Measurements from ENCODE around the gene RNF10. TPM values are rescaled to one million over a fixed set of nuclear protein-coding genes. Genes with fewer than 3 reads are reported as not detected.

Gene RNF10
- total and polyA plus RNA-seq, 10 of the 15 experiments (the other 5 are each of a cell fraction or from before 2014, with no cell fraction given) = 48.2 to 127 (median 64.5) TPM

DNA sequence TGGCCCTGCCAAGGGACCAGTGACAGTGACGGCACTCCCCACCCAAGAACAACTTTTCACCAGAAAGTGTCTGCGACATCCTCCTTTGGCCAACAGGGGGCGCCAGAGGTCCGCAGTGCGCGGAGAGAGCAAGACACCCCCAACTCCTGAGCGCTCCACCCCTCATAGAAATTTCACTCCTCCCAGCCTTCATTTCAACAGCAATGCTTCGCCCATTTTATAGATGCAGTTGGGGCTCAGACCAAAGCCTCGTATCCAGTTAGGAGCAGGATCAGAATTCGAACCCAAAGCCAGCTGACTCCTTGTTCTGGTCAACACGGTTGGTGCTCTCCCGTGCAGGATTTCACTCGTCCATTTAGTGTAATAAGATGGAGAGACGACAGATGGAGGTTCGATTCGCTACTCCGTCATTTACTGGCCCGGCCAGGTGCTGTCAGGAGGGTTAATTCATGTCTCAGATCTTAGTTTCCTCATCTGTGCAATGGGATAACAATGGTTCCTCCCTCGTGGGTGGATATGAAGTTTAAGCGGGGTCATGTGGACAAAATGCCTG lies 49.4 kb downstream of the RNF10 start:
- Histone ChIP-seq H3K9ac (ENCODE audit: control insufficient read depth, insufficient read depth, low read length) (no peak overlapping the region), H3K4me2 (ENCODE audit: control insufficient read depth, insufficient read depth) (peak overlapping the region; percentile 86), H4K20me1 (ENCODE audit: control insufficient read depth, insufficient read depth) (no peaks in the 10 kb centered on the region), H3K4me1 (ENCODE audit: control insufficient read depth, insufficient read depth, low read length) (peaks cover 11% of the 10 kb centered on the region), H3K79me2 (ENCODE audit: control insufficient read depth, insufficient read depth, low read length) (peaks cover 7% of the 10 kb centered on the region), H3K27ac (ENCODE audit: control insufficient read depth, insufficient read depth) (no peak overlapping the region), H3K4me3 (peak overlapping the region; percentile 51; the same call in 1 of the 2 replicates), H3K36me3 (ENCODE audit: control insufficient read depth in 2 of 2, insufficient read depth in 2 of 2, low read length in 1 of 2) (peaks cover 0 to 7% of the 10 kb centered on the region in 2 experiments; a peak in 1 of 4 replicates), H3K9me3 (replicated peaks; ENCODE audit: control insufficient read depth, insufficient read depth, low read length) (no peaks in the 10 kb centered on the region), H3K27me3 (replicated peaks in 1 of 2; ENCODE audit: control insufficient read depth in 2 of 2, insufficient read depth in 2 of 2, low read length in 1 of 2) (no peaks in the 10 kb centered on the region; a peak in 1 of 4 replicates), H2AFZ (ENCODE audit: control insufficient read depth, low read depth, low read length) (peak overlapping the region; percentile 79)
- RAD21 ChIA-PET (ENCODE audit: unreplicated experiment) = interaction anchor here (1.0 to 5.0 kb wide), 6 partner anchors 48 to 389 kb away, joined by 3 to 57 read pairs (median 8); partner anchors contain the start of gene ACADS
- WGBS (ENCODE audit: insufficient coverage, insufficient replicate concordance, low lambda C conversion rate, missing lambda C conversion rate) = 30% methylated on average over 20 of the region's 20 CpGs
- CTCF ChIA-PET = interaction anchor here (0.8 to 6.5 kb wide), 37 partner anchors 9 to 734 kb away, joined by 3 to 104 read pairs (median 5); partner anchors contain the start of genes MLEC and UNC119B
- POLR2A ChIA-PET = no interaction called here
- ATAC-seq (peak; percentile 44), FAIRE-seq (peak; percentile 61), DNase-seq (ENCODE audit: low read depth, low spot score) (no peak)
- in situ Hi-C loops (cut with MboI) = loop anchor here (5.0 kb wide), 1 partner anchor 129 kb away; the partner anchor contains the start of gene UNC119B
- intact Hi-C loops (cut with micrococcal nuclease; ENCODE audit: unreplicated experiment) = loop anchor here (1.0 to 5.0 kb wide), 9 partner anchors 64 to 527 kb away; partner anchors contain the start of genes MLEC and SPPL3
- SMC1A ChIA-PET (ENCODE audit: uncharacterized antibody, unreplicated experiment) = interaction anchor here (0.9 to 5.4 kb wide), 8 partner anchors 45 to 526 kb away, joined by 3 to 40 read pairs (median 4); no protein-coding TSS in a partner anchor
- BruUV-seq (replicated peaks) = no TSS peak
- TF ChIP-seq IKZF1 (conservative IDR thresholded peaks at IDR 0.05) (no peak), DPF2 (IDR thresholded peaks at IDR 0.05) (no peak), ZNF622 (IDR thresholded peaks at IDR 0.05) (no peak), MEF2A (IDR thresholded peaks at IDR 0.05; ENCODE audit: insufficient read depth, low read depth, low read length) (no peak), NBN (IDR thresholded peaks at IDR 0.05) (0 out of 2 replicates have a peak, but pooled peaks have one; percentile 2), POLR2A (IDR thresholded peaks at IDR 0.05; ENCODE audit: low read depth, low read length) (no peak), NRF1 (conservative IDR thresholded peaks at IDR 0.05; ENCODE audit: low read depth, low read length) (no peak), ZNF217 (IDR thresholded peaks at IDR 0.05) (0 out of 2 replicates have a peak, but pooled peaks have one; percentile 28), SMARCA5 (IDR thresholded peaks at IDR 0.05) (peak; percentile 44; the same call in 1 of the 2 replicates), HDGF (IDR thresholded peaks at IDR 0.05) (no peak), NFYB (IDR thresholded peaks at IDR 0.05; ENCODE audit: insufficient read depth, low read depth, low read length) (no peak), NR2C1 (IDR thresholded peaks at IDR 0.05) (no peak), RB1 (IDR thresholded peaks at IDR 0.05; ENCODE audit: borderline replicate concordance) (0 out of 2 replicates have a peak, but pooled peaks have one; percentile 32), YY1 (IDR thresholded peaks at IDR 0.05; ENCODE audit: low read depth, low read length) (0 out of 2 replicates have a peak, but pooled peaks have one; percentile 30), RAD21 (IDR thresholded peaks at IDR 0.05; ENCODE audit: insufficient read depth, low read depth, low read length) (peak; percentile 87), CBFB (IDR thresholded peaks at IDR 0.05; ENCODE audit: low read depth) (no peak), WRNIP1 (IDR thresholded peaks at IDR 0.05; ENCODE audit: borderline replicate concordance, low read depth, low read length) (0 out of 2 replicates have a peak, but pooled peaks have one; percentile 46), SP1 (IDR thresholded peaks at IDR 0.05; ENCODE audit: low read depth, low read length) (no peak), SMC3 (IDR thresholded peaks at IDR 0.05; ENCODE audit: borderline replicate concordance, low read length) (peak; percentile 73)
- TF ChIP-seq, protein P1, sequence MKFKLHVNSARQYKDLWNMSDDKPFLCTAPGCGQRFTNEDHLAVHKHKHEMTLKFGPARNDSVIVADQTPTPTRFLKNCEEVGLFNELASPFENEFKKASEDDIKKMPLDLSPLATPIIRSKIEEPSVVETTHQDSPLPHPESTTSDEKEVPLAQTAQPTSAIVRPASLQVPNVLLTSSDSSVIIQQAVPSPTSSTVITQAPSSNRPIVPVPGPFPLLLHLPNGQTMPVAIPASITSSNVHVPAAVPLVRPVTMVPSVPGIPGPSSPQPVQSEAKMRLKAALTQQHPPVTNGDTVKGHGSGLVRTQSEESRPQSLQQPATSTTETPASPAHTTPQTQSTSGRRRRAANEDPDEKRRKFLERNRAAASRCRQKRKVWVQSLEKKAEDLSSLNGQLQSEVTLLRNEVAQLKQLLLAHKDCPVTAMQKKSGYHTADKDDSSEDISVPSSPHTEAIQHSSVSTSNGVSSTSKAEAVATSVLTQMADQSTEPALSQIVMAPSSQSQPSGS (IDR thresholded peaks at IDR 0.05; ENCODE audit: low read length) = no peak
- TF ChIP-seq, protein P2, sequence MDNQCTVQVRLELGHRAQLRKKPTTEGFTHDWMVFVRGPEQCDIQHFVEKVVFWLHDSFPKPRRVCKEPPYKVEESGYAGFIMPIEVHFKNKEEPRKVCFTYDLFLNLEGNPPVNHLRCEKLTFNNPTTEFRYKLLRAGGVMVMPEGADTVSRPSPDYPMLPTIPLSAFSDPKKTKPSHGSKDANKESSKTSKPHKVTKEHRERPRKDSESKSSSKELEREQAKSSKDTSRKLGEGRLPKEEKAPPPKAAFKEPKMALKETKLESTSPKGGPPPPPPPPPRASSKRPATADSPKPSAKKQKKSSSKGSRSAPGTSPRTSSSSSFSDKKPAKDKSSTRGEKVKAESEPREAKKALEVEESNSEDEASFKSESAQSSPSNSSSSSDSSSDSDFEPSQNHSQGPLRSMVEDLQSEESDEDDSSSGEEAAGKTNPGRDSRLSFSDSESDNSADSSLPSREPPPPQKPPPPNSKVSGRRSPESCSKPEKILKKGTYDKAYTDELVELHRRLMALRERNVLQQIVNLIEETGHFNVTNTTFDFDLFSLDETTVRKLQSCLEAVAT (IDR thresholded peaks at IDR 0.05) = no peak

All from GM12878 (cell line).